Liver (tissue), 9 donors: Measurements from ENCODE around the gene ASXL1. TPM values are rescaled to one million over a fixed set of nuclear protein-coding genes. Genes with fewer than 3 reads are reported as not detected.
"Not testable (repeated sequence)": the region's sequence is repeated elsewhere in the genome, so short reads cannot be mapped to it uniquely, and the experiment has no call there.

ENCODE experiments used
- DNase-seq: peaks from one replicate; pipeline ENCODE4 v3.0.0-alpha.2; 2017; ENCODE audit warnings: low spot score
- H3K27ac ChIP-seq, 2 donors: one replicate each; pipeline ENCODE4 v1.7.0; 2013; ENCODE audit warnings: inconsistent platforms in 2 of 2, low read length in 2 of 2, control low read depth in 1 of 2, low read depth in 1 of 2, mild to moderate bottlenecking in 1 of 2
- H3K27me3 ChIP-seq, 4 donors: one replicate each; pipeline versions ENCODE4 v1.6.1 to v1.7.0; 2013; ENCODE audit warnings: low read length in 3 of 4, inconsistent platforms in 1 of 4, mild to moderate bottlenecking in 1 of 4, moderate library complexity in 1 of 4; ENCODE audit not compliant: control insufficient read depth in 4 of 4, insufficient read depth in 4 of 4
- H3K36me3 ChIP-seq, 4 donors: one replicate each; pipeline versions ENCODE4 v1.6.1 to v1.7.0; 2013; ENCODE audit warnings: low read length in 3 of 4, mild to moderate bottlenecking in 3 of 4, low read depth in 1 of 4, moderate library complexity in 1 of 4; ENCODE audit not compliant: control insufficient read depth in 4 of 4, insufficient read depth in 3 of 4
- H3K4me1 ChIP-seq, 4 donors: one replicate each; pipeline versions ENCODE4 v1.6.1 to v1.7.0; 2013; ENCODE audit warnings: low read length in 3 of 4, mild to moderate bottlenecking in 3 of 4, moderate library complexity in 1 of 4; ENCODE audit not compliant: control insufficient read depth in 4 of 4, insufficient read depth in 4 of 4
- H3K4me3 ChIP-seq, 3 donors: one replicate each; pipeline versions ENCODE4 v1.6.1 to v1.7.0; 2013; ENCODE audit warnings: low read length in 3 of 3, control low read depth in 1 of 3, low read depth in 1 of 3, mild to moderate bottlenecking in 1 of 3
- H3K9ac ChIP-seq, 2 donors: one replicate each; pipeline ENCODE4 v1.7.0; 2013; ENCODE audit warnings: low read length in 2 of 2, mild to moderate bottlenecking in 2 of 2, moderate library complexity in 2 of 2, control low read depth in 1 of 2, low read depth in 1 of 2
- H3K9me3 ChIP-seq, 4 donors: one replicate each; pipeline versions ENCODE4 v1.6.1 to v1.7.0; 2013; ENCODE audit warnings: low read length in 3 of 4; ENCODE audit not compliant: control insufficient read depth in 4 of 4
- ATF3 ChIP-seq: IDR thresholded peaks from 2 replicates; pipeline ENCODE4 v1.6.1; 2016; ENCODE audit warnings: antibody characterized with exemption
- FOXA2 ChIP-seq: IDR thresholded peaks from 2 replicates; pipeline ENCODE4 v1.6.1; 2016; ENCODE audit warnings: antibody characterized with exemption
- JUND ChIP-seq, 2 donors: IDR thresholded peaks; 2 replicates each; pipeline ENCODE4 v1.6.1; 2016; ENCODE audit warnings: antibody characterized with exemption in 2 of 2
- MAX ChIP-seq: IDR thresholded peaks from 2 replicates; pipeline ENCODE4 v1.6.1; 2016; ENCODE audit warnings: antibody characterized with exemption
- REST ChIP-seq: IDR thresholded peaks from 2 replicates; pipeline ENCODE4 v1.6.1; 2016; ENCODE audit warnings: antibody characterized with exemption, mild to moderate bottlenecking
- RXRA ChIP-seq, 2 donors: IDR thresholded peaks; 2 replicates each; pipeline ENCODE4 v1.6.1; 2017 to 2018; ENCODE audit warnings: antibody characterized with exemption in 2 of 2, mild to moderate bottlenecking in 1 of 2
- WGBS: extraction: QIAGEN DNeasy Blood & Tissue Kit; methylation state at CpG from one replicate; pipeline ENCODE4 v1.1.7; 2013; 5-methylcytosine and 5-hydroxymethylcytosine counted together
- polyA plus RNA-seq, 2 donors: library from polyadenylated mRNA; stranded (reverse) in 1 of 2; unstranded in 1 of 2; fragments of 200-250 nt in 1 of 2; fragments of >200 nt in 1 of 2; fragmentation: Nextera tagmentation in 1 of 2; extraction: Ambion mirVana in 1 of 2; gene quantifications; one replicate each; pipeline versions ENCODE4 v1.2.1 to v1.2.3, GENCODE V29; 2013 to 2015
- total RNA-seq, 2 donors: library from RNA; depleted of rRNA; stranded (reverse); fragments of >200 nt; gene quantifications; one replicate each; pipeline ENCODE4 v1.2.3, GENCODE V29; 2014
- donor health status: healthy.
- donor health status: healthy.
- donor health status: healthy.
- donor health status: healthy.
- donor health status: healthy.

The ASXL1 gene
- total and polyA plus RNA-seq, 4 donors = 13.4 to 61.3 (median 24.5) TPM

GRCh38 chr20:32320305-32320704 lies 37.8 kb upstream of the ASXL1 start:
- H3K4me1 ChIP-seq = peaks cover 0 to 3% (median 1%) of the 10 kb centered on the region in 4 donors
- H3K27ac ChIP-seq = no peak overlapping the region
- H3K36me3 ChIP-seq = peaks cover 0 to 17% (median 7%) of the 10 kb centered on the region in 4 donors
- no peak for DNase-seq
- H3K9ac ChIP-seq = no peak overlapping the region
- no peaks in the 10 kb centered on the region for H3K27me3 ChIP-seq
- H3K4me3 ChIP-seq = no peak overlapping the region
- 96% methylated on average over 1 of the region's 1 CpG for WGBS
- TF ChIP-seq FOXA2 = no peak
- TF ChIP-seq ATF3 = no peak
- no peak for TF ChIP-seq MAX
- no peak for TF ChIP-seq REST
- H3K9me3 ChIP-seq = no peaks in the 10 kb centered on the region

- WGBS = 88% methylated on average over 1 of the region's 1 CpG
- peaks cover 0 to 16% (median 6%) of the 10 kb centered on the region in 4 donors for H3K36me3 ChIP-seq
- TF ChIP-seq RXRA (IDR thresholded peaks at IDR 0.05) = no peak
- TF ChIP-seq ATF3 = no peak
- no peak for TF ChIP-seq JUND (IDR thresholded peaks at IDR 0.05)
- no peaks in the 10 kb centered on the region for H3K9me3 ChIP-seq
- H3K4me1 ChIP-seq = peaks cover 0 to 3% (median 1%) of the 10 kb centered on the region in 4 donors
- no peak overlapping the region for H3K27ac ChIP-seq
- DNase-seq = no peak
- H3K4me3 ChIP-seq = no peak overlapping the region
- no peaks in the 10 kb centered on the region for H3K27me3 ChIP-seq
- no peak overlapping the region for H3K9ac ChIP-seq
Observed at GRCh38 chr20:32321390-32321789, 36.7 kb upstream of the ASXL1 start.

- not testable (repeated sequence) for H3K27me3 ChIP-seq, H3K9ac ChIP-seq, H3K4me1 ChIP-seq, DNase-seq, H3K4me3 ChIP-seq, H3K27ac ChIP-seq, H3K9me3 ChIP-seq
- peaks cover 0 to 11% (median 3%) of the 10 kb centered on the region in 4 donors for H3K36me3 ChIP-seq
- 98% methylated on average over 12 of the region's 12 CpGs for WGBS
Observed at GRCh38 chr20:32322260-32322659, 35.9 kb upstream of the ASXL1 start.

- not testable (repeated sequence) for DNase-seq, H3K27ac ChIP-seq, H3K36me3 ChIP-seq, H3K4me1 ChIP-seq, H3K9me3 ChIP-seq, H3K4me3 ChIP-seq, H3K27me3 ChIP-seq, H3K9ac ChIP-seq
- WGBS = 96% methylated on average over 5 of the region's 5 CpGs
Observed at GRCh38 chr20:32323761-32324160, 34.4 kb upstream of the ASXL1 start.
